Left lobe of liver (tissue), 2 donors: Measurements from ENCODE around the gene NOS3. TPM values are rescaled to one million over a fixed set of nuclear protein-coding genes. Genes with fewer than 3 reads are reported as not detected.
A peak's percentile ranks its signal among the peaks of the same experiment; 100 is the strongest.

Experiments used
- ATAC-seq: fragments of 200-7000 bp; cut with Tn5 transposase; one replicate; pipeline ENCODE4 v1.9.1; 2020; ENCODE audit warnings: mild to moderate bottlenecking, moderate library complexity
- DNase-seq: peaks from one replicate; pipeline ENCODE4 v3.0.0-alpha.2; 2020; ENCODE audit warnings: low spot score
- total RNA-seq: library from RNA; stranded (reverse); gene quantifications from one replicate; pipeline ENCODE4 v1.2.1, GENCODE V29; 2021
- donor health status: DM: no; HTN: no; CAD: no; lungs with moderate emphysema.
- donor health status: DM: no; HTN: yes; CAD: no.

The NOS3 gene
- total RNA-seq, 1 donor from 2014 or later: 8.7 TPM

DNA sequence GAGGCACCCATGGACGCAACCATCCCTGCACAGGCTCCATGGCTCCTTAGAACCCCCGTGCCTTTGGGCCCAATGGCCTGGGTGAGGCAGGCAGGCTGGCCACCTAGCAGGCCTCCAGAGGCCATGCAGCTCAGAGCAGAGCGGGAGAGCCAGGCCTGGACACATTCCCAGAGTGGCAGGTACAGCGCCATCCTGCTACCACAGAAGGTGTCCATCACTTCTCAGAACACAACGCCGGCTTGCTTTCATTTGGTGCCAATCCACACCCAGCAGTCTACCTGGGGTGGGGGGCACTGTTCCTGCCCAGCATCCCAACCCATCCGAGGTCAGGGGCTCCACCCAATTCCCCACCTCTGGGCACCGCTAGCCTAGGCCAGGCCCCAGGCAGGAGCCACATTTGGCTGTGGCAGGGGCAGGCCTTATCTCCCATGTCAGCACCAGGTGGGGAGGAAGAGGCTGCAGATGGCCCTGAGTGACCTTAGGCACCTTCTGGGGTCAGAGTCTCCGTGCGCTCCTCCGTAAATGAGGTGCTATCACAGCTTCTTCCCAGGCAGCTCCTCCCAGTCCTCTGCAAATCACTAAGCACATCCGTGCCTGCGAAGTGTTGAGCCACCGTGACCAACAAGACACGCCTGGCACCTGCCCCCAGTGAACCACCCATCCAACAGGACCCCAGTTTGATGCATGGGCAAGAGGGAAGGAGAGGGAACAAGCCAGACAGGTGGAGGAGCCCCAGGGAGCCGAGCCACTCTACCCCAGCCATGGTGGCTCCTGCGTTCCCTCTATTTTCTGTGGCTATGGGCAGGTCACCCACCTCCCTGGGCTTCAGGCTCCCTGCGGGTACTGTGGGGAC is 26.9 kb upstream of the NOS3 start:
- no peak for DNase-seq
- no peak for ATAC-seq

DNA sequence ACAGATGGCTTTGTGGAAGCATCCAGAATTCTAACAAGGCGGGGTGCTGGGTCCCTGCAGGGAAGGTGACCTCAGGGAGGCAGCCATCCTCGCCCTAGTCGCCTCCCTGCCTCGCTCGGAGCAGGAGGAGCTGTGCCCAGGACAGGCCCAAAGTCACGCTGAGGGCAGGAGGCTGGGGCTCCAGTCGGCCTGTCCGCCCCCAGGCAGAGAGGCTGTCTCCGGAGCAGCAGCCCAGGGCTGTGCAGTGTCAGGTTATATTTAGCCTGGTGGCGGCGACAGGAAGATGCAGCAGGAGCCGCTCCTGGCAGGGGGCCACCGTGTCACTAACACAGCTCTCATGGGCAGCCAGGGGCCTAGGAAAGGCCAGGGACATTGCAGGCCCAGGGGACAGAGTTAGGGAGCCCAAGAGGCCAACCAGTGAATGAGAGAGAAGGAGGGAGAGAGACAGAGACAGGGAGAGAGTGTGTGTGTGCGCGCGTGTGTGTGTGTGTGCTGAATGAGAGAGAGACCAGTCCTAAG is 26.2 kb upstream of the NOS3 start:
- ATAC-seq (peak; percentile 61), DNase-seq (peak; percentile 60)

GRCh38 chr7:150965273-150965830 is 25.5 kb upstream of the NOS3 start:
- no peak for DNase-seq
- no peak for ATAC-seq

GRCh38 chr7:150966002-150966401 is 24.8 kb upstream of the NOS3 start:
- no peak for ATAC-seq
- no peak for DNase-seq

- DNase-seq: no peak
- no peak for ATAC-seq
Measured at GRCh38 chr7:150967349-150967748, 23.5 kb upstream of the NOS3 start.

DNA sequence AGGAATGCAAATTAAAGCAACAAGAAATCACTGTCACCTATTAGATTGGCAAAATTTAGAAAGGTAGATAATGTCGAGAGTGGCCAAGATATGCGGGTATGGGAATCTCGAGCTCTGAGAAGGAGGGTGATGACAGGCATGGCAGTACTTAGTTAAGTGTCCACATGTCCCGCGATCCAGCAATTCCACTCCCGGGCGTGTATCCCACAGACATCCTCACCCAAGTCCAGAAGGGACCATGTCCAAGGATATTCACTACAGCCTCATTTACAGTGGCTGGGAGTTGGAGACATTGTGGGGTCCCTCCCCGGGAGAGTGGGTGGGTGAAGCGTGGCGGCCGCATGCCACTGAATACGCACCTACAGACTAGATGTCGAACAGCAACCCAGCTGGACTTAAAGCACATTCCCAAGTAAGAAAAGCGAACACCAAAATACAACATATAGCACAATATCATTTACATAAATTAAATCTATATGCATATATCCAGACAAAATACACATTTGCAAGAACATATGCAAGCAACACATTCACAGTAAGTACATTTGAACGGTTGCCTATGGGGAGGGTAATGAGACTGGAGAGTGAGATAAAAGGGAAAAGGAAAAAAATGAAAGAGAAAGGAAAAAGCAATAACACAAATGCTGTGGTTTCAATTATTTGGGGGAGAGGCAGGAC is 22.6 kb upstream of the NOS3 start:
- DNase-seq (no peak), ATAC-seq (no peak)

DNA sequence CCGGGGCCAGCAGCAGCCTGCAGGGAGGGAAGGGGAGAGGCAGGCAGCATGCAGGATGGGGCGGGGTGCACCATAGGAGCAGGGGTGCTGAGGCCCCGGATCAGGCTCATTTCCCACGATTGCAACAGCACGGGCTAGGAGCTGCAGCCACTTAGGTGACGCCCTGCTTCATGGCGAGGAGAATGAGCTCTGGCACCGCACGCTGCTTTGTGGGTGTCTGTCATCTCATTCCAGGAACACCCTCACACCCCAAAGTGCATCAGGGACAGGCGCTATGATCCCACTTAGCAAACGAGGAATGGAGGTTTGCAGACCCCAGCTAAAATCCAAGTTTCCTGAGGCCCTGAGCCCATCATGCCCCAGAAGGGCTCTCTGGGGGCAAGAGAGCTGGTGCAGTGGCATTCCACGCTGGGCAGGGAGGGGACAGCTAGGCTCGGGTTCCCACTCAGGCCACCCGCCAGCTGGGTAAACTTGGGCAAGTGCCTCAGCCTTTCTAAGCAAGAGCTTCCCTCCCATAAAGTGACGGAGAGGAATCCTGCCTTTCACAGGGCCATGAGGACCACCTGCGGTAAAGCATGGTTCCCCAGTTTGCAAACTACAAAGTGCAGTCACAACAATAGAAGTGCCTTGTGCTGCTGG is 22.0 kb upstream of the NOS3 start:
- ATAC-seq (no peak), DNase-seq (no peak)

DNA sequence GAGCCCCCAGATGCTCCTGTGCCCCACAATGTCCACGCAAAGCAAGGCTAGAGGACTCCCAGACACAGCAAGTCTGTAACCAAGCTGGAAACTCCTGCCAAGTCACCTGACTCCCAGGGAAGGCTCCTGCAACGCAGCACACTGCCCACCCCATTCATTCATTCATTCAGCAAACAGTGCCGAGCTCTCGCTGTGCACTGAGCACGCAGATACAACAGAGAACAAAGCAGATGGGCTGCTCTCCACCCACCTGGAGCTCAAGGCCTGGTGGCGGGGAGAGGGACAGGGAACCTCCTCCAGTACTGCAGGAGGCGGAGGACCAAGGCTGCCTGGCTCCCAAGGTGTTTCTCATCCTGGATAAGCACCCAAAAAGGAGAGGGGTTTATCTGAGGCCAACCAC is 21.3 kb upstream of the NOS3 start:
- no peak for DNase-seq

GRCh38 chr7:150970424-150970823 is 20.4 kb upstream of the NOS3 start:
- ATAC-seq (no peak), DNase-seq (no peak)

More for the DNA sequence above, 21.3 kb upstream of the NOS3 start:
- no peak for ATAC-seq

DNA sequence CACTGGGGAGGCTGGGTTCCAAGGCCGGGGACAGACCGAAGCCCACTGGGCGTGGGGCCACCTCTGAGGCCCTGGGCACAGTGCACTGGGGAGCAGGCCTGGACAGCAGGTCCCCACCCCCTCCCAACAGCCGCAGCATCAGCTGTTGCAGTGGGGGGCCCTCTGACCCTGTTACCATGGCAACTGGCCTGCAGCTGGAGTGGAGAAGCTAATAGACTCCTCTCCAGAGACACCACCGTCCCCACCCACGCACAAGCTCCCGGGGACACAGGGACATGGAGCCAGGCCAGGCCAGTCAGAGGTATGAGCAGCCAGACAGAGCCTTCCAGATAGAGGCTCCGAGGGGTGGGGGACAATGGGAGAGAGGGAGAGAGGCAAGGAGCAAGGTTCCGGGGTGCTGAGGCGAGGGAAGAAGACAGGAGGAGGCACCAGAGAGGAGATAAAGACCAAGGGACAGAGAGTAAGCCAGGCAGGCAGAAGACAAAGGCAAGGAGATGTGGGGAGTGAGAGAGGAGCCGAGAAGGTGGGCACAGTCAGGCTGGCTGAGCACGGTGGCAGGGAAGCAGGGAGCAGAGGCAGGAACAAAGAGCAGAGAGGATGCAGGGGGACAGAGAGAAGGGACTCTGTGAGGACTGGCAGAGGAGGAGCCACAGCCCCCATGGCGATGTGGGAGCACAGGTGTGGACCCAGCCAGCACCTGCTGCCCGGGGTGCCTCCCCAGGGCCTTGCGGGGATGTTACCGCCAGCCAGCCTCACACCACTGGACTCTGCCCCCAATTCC is 19.4 kb upstream of the NOS3 start:
- DNase-seq (no peak), ATAC-seq (peak; percentile 17)

- ATAC-seq (peak; percentile 44), DNase-seq (no peak)
Measured at GRCh38 chr7:150972023-150972468, 18.8 kb upstream of the NOS3 start.

DNA sequence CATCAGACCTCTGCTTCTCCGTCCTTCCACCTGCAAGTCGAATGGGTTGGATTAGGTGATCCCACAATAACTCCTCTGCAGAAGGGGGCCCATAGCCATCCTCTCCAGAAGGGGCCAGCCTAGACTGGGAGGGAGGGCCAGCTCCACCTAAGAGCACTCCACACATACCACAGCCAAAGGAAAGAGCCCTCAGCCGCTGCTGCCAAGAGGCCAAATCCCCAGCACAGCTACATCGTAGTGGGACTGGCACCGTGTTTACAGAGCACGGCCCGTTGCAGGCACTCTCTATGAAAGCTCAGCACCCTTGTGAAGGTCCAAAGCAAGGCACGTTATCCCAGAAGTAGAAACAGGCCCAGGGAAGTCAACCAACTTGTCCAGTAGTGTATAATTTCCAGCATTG is 18.1 kb upstream of the NOS3 start:
- no peak for DNase-seq
- no peak for ATAC-seq

GRCh38 chr7:150973571-150974451 is 17.0 kb upstream of the NOS3 start:
- DNase-seq (no peak), ATAC-seq (no peak)

GRCh38 chr7:150974468-150975391 is 16.1 kb upstream of the NOS3 start:
- DNase-seq: no peak
- peak; percentile 25 for ATAC-seq

DNA sequence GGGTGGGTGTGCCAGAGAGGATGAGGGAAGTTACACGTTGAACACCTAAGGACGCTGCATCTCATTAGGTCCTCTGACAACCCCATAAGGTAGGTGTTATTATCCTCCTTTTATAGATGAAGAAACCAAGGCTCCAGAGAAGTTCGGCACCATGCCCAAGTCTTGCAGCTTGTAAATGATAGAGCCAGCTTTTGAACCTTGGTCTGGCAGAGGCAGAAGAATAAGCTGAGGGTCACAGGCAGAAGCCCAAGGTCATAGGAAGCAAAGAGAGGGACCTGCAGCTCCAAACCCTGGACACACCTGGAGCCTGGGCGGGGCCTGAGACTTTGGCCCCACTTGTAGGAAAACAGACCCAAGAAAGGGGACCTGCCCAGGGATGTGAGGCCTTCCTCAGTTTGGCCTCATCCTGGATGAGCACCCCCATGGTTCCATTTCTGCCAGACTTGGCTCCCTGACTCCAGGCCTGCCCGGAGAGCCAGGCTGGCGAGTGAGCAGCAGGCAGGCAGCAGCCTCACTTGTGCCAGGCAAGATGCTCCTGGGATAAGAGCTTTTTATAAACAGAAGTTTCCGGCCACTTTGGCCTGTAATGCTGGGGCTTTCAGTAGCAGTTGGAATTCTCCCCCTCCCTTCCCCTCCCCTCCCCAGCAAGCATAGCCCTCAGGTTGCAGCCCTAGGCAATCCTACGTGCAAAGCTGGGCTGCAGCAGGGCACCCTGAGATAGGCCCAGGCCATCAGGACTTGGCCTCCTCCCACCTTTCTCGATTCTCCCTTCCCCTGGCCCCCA is 15.1 kb upstream of the NOS3 start:
- ATAC-seq (no peak), DNase-seq (no peak)

DNA sequence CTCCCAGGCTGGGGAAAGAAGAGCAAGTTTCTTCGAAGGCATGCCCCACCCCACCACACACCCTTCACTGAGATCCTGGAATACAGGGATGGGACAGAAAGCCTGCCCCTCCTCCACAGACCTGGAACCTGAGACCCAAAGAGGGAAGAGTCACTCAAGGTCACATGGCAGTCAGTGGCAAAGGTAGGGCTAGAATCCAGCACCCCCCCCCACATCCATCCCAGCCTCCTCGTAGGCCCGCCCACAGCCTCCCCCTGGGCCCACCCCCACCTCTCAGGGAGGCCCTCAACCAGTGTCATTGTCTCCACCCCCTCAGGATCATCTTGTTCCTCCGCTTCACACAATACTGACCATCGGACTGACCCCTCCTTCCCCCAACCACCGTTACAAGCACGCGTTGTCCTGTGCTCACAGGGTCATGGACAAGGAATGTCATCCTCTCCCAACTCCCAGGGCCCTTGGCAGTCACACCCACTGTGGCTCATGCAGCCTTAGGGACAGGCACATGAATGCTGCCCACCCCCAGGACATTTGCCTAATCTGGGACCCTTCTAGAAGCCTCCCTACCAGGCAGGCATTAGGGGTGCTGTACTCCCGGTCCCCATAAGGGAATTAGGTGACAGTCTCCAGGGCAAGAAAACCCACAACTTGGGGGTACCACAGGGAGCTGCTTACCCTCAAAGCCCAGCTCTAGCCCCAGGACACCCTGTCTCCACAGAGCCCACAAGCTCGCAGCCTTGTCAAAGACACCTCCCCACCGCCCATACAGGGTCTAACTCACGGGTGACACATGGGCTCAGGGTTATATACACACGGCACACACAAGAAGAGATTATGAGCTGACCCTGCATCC is 14.1 kb upstream of the NOS3 start:
- no peak for ATAC-seq
- DNase-seq: no peak
